ENCODE data around the gene CAMK2D.

The CAMK2D gene

DNA sequence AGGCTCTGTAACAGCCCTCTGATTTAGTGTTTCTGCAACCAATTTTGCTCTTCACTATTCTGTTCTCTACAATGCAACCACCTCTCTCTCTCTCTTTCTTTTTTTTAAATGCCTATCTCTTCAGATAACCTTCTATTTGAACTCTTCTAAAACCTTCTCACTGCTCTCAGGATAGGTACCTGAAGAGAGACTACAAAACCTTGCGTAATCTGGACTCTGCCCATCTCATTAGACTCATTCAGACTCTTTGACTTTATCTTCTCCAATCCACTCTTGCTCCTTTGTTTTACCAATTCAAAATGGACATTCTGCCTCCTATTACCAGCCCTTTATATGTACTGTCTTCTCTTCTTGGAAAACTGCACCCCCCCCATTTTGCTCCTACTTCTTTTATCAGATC lies 291.6 kb downstream of the CAMK2D start:
- Mint-ChIP-seq H3K9me3 (peaks cover 4% of the 10 kb centered on the region), H3K4me1 (ENCODE audit: low read depth) (peaks cover 46% of the 10 kb centered on the region), H3K27ac (peak overlapping the region; percentile 22), H3K36me3 (ENCODE audit: low read depth) (peaks cover 41% of the 10 kb centered on the region), H3K4me3 (no peak overlapping the region), H3K27me3 (no peaks in the 10 kb centered on the region)

DNA sequence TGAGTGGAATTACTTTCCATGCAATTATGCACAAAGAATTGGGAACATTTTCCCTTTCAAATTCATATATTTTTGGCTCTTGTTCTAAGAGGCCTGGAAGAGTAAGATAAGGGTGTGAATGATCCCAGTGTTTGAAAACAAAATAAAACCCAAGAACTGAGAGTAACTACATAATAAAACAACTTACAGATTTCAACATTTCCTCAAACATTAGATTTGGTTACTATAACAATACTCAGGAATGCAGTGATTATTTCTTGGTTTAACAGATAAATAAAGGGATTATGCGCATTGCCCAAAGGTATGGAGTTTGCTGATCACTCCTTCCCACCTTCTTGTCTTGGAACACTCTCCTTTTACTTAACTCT lies 292.5 kb downstream of the CAMK2D start:
- H3K4me3 Mint-ChIP-seq: no peak overlapping the region
- H3K27ac Mint-ChIP-seq: peak overlapping the region; percentile 2
- H3K4me1 Mint-ChIP-seq (ENCODE audit: low read depth): peaks cover 37% of the 10 kb centered on the region
- peaks cover 51% of the 10 kb centered on the region for H3K36me3 Mint-ChIP-seq (ENCODE audit: low read depth)
- peaks cover 4% of the 10 kb centered on the region for H3K9me3 Mint-ChIP-seq
- H3K27me3 Mint-ChIP-seq: no peaks in the 10 kb centered on the region

DNA sequence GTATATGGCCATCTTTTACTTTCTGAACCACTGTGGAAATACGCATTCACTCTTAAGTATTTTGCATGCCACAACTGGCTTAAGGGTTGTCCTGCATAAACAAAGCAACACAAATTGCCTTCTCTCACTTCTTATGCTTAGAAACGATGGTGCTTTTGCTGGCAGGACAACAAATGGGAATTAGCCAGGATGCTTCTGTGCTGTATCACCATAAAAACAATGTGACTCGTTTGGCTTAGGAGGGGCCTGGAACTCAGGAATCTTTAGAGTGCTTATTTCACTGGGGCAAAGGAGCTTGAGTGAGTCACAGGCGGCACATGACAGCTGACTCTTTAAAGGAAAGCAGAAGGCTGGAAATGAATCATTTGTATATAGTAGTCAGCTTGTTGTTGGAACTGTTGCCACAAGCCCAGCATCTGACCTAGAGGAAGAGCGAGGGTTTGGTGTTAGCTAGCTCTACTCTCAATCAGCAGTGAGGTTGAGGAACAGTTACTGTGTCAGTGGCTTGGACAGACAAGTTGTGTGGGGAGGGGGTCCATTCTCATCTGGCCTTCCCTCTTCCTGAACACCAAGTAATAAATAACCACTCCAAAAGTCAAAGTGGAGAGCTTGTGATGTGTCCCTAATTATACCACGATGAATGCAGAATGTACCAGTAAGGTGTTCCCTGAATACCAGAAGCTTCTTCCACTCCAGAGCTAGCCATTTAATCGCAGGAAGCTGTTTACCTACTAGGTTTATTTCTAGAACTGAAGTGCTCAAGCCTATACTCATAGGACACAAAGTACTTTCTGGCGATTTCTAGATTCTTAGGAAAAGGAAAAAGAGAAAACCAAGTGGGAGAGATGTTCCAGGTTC lies 293.1 kb downstream of the CAMK2D start:
- H3K27ac Mint-ChIP-seq: peak overlapping the region; percentile 53

DNA sequence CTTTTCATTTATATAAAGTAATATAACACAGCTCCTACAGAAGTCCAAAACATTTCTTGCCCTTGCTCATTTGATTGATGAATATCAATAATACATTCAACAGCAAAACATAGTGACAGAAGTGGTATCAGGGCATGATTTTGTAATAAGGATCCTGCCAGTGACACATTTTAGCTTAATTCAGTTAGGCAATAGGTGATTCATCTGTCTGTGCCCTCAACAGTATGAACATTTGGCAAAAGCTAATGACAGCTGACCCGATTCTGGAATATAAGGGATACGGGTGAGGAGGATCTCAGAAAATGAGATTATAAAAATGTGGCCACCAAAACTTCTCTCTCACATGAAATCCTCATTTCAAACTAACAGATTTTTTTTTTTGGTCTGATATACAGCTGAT lies 294.0 kb downstream of the CAMK2D start:
- H3K27ac Mint-ChIP-seq: no peak overlapping the region
- H3K36me3 Mint-ChIP-seq (ENCODE audit: low read depth): peaks cover 53% of the 10 kb centered on the region
- no peak overlapping the region for H3K4me3 Mint-ChIP-seq
- peaks cover 26% of the 10 kb centered on the region for H3K4me1 Mint-ChIP-seq (ENCODE audit: low read depth)
- H3K9me3 Mint-ChIP-seq: peaks cover 4% of the 10 kb centered on the region
- no peaks in the 10 kb centered on the region for H3K27me3 Mint-ChIP-seq

More for the DNA sequence above, 293.1 kb downstream of the CAMK2D start:
- Mint-ChIP-seq H3K27me3 (no peaks in the 10 kb centered on the region), H3K9me3 (peaks cover 4% of the 10 kb centered on the region), H3K4me3 (no peak overlapping the region), H3K36me3 (ENCODE audit: low read depth) (peaks cover 53% of the 10 kb centered on the region), H3K4me1 (ENCODE audit: low read depth) (peaks cover 33% of the 10 kb centered on the region)

DNA sequence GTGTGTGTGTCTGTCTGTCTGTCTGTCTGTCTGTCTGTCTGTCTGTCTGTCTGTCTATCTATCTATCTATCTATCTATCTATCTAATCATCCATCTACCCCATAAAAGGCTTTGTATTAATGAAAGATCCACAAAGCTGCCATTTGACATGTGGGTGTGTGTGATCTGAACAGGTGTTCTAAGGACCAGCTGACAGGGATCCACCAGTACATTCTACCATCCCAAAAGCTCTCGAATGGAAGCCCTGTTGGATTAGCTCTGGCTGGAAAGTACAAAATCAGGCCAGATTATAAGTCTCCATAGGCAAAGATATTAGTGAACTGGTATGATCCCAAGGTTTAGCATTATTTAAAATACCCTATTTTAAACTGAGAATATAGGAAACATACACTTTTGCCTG lies 299.3 kb downstream of the CAMK2D start:
- Mint-ChIP-seq H3K9me3 (no peaks in the 10 kb centered on the region), H3K27ac (no peak overlapping the region), H3K27me3 (no peaks in the 10 kb centered on the region)

DNA sequence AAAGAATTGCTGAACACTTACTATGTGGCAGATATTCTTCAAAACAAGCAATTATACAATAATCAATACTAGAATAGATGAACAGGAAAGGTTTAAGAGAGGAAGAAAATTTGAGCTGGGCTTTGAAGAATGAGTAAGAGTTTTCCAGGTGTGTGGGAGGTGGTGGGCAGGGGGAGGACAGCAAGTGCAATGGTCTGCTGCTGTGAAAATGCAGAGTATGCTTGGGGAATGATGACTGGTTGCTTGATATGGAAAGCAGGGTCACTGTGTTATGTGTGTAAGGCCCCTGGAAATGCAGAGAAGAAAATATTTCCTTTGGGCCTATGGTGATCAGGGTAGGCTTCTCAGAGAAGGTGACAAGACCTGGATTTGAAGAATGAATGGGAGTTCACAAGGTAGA lies 300.3 kb downstream of the CAMK2D start:
- H3K27ac Mint-ChIP-seq: peak overlapping the region; percentile 37
- no peaks in the 10 kb centered on the region for H3K27me3 Mint-ChIP-seq
- peaks cover 66% of the 10 kb centered on the region for H3K36me3 Mint-ChIP-seq (ENCODE audit: low read depth)
- no peak overlapping the region for H3K4me3 Mint-ChIP-seq
- no peaks in the 10 kb centered on the region for H3K9me3 Mint-ChIP-seq
- H3K4me1 Mint-ChIP-seq (ENCODE audit: low read depth): peaks cover 15% of the 10 kb centered on the region

More for the DNA sequence above, 299.3 kb downstream of the CAMK2D start:
- Mint-ChIP-seq H3K4me1 (ENCODE audit: low read depth) (peaks cover 15% of the 10 kb centered on the region), H3K4me3 (no peak overlapping the region), H3K36me3 (ENCODE audit: low read depth) (peaks cover 57% of the 10 kb centered on the region)

DNA sequence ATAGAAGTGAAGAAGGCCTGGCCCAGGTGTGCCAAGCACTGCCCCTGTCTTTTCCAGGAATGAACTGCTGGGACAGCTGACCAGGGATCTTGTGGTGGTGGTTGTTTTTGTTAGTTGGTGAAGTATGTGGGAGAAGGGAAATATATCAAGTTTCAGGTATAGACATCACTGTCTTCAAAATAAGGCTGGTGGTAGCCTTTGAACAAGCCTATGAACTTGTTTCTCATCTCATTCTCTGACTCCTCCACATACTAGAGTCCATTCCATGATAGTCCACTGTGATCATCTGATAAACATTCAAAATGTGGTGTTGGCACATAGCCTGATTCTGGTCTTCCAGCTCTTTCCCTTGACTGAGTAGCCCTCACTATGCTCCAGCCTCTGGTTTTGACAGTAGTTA lies 303.7 kb downstream of the CAMK2D start:
- Mint-ChIP-seq H3K9me3 (no peaks in the 10 kb centered on the region), H3K36me3 (ENCODE audit: low read depth) (peaks cover 76% of the 10 kb centered on the region), H3K27ac (no peak overlapping the region), H3K27me3 (no peaks in the 10 kb centered on the region), H3K4me3 (no peak overlapping the region), H3K4me1 (ENCODE audit: low read depth) (peaks cover 30% of the 10 kb centered on the region)

DNA sequence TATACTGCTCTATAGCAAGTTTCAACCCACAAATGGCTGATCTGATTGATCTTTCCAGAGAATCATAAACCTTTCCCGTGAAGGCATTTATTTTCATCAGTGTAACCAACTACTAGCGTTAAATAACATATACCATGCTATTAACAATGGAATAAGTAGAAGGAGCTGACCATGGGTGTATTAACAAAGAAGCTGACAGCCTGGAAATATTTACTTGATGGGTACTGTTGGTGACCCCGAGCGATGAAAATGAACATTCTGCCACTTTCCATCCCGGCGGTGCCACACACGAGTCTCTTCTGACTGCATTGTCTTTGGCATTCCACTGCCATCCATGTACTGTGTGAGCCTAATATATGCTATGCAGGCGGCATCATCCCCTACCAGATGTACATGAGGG lies 304.4 kb downstream of the CAMK2D start:
- H3K36me3 Mint-ChIP-seq (ENCODE audit: low read depth): peaks cover 77% of the 10 kb centered on the region
- H3K9me3 Mint-ChIP-seq: no peaks in the 10 kb centered on the region
- H3K27ac Mint-ChIP-seq: no peak overlapping the region
- H3K4me1 Mint-ChIP-seq (ENCODE audit: low read depth): peaks cover 29% of the 10 kb centered on the region
- H3K27me3 Mint-ChIP-seq: no peaks in the 10 kb centered on the region
- H3K4me3 Mint-ChIP-seq: no peak overlapping the region

DNA sequence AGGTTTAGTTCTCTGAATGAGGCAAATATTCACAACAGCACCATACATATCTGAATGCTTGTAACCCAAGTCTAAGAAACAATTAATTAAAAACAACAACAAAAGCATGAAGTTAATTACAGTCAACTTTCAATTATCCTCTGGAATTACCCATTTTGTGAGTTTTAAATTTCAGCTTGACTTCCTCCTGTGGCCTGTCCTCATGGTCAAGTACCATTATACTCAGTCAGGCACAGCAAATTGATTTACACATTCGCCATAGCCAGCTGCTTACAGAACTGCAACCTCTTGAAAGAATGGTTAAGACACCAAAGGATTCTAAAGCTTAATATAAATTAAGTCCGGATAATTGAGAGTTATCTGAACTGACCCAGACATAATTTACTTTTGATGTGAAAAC lies 306.5 kb downstream of the CAMK2D start:
- Mint-ChIP-seq H3K27me3 (no peaks in the 10 kb centered on the region), H3K4me3 (no peak overlapping the region), H3K27ac (no peak overlapping the region), H3K4me1 (ENCODE audit: low read depth) (peaks cover 18% of the 10 kb centered on the region), H3K9me3 (no peaks in the 10 kb centered on the region), H3K36me3 (ENCODE audit: low read depth) (peaks cover 72% of the 10 kb centered on the region)

DNA sequence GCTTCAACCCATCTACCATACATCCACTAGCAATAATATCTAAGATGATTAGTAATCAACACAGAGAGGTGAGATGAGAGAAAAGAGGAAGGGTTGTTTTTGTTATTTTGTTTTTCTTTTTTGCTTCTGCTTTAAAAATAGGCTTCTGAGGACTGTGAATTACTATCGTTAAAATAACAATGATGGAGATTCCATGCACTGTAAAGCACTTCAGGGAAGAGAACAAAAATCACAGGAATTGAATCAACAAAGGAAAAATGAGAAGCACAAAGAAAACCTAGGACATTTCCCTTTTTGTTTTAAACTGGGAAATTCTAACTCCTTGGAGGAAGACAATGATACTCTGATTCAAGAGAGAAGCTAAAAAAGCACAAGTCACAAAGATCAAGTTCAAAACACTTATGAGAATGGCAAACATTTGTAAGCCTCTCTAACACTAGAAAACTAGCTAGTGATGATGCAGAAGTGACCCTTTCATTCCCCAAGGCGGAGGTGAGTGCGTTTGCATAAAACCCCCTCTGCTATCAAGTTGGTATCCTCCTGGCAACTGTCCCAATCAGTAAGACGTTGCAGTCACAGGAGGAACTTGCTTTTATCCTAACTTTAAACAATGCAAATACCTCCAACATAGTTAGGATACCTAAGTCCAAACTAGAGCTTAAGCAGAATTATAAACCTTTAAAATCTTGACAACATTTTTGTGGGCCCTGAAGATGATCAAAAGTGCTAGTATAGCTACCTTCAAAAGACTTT lies 308.5 kb downstream of the CAMK2D start:
- peaks cover 56% of the 10 kb centered on the region for H3K36me3 Mint-ChIP-seq (ENCODE audit: low read depth)
- H3K27ac Mint-ChIP-seq: peak overlapping the region; percentile 81
- H3K4me3 Mint-ChIP-seq: no peak overlapping the region
- no peaks in the 10 kb centered on the region for H3K27me3 Mint-ChIP-seq
- peaks cover 18% of the 10 kb centered on the region for H3K4me1 Mint-ChIP-seq (ENCODE audit: low read depth)
- no peaks in the 10 kb centered on the region for H3K9me3 Mint-ChIP-seq

DNA sequence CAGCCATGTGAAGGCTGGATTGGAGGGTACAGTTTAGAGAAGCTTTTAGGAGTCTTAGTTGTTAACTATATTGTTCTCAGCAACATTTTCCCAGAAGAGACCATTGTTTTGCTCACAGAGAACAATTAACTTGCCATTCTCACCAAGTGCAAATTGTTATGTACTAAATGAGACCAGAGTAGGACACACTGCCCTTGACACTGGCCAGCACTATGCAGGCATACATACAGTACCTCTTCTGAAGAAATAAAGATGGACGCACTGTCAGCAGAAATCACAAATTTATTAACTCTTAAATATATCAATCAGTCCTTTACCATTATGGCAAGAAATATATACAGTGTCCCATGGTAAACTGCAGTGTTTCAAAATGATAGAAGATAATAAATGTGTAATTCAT lies 309.4 kb downstream of the CAMK2D start:
- no peak overlapping the region for H3K27ac Mint-ChIP-seq
- H3K9me3 Mint-ChIP-seq: no peaks in the 10 kb centered on the region
- no peaks in the 10 kb centered on the region for H3K27me3 Mint-ChIP-seq
- no peak overlapping the region for H3K4me3 Mint-ChIP-seq
- peaks cover 49% of the 10 kb centered on the region for H3K36me3 Mint-ChIP-seq (ENCODE audit: low read depth)
- H3K4me1 Mint-ChIP-seq (ENCODE audit: low read depth): peaks cover 18% of the 10 kb centered on the region

DNA sequence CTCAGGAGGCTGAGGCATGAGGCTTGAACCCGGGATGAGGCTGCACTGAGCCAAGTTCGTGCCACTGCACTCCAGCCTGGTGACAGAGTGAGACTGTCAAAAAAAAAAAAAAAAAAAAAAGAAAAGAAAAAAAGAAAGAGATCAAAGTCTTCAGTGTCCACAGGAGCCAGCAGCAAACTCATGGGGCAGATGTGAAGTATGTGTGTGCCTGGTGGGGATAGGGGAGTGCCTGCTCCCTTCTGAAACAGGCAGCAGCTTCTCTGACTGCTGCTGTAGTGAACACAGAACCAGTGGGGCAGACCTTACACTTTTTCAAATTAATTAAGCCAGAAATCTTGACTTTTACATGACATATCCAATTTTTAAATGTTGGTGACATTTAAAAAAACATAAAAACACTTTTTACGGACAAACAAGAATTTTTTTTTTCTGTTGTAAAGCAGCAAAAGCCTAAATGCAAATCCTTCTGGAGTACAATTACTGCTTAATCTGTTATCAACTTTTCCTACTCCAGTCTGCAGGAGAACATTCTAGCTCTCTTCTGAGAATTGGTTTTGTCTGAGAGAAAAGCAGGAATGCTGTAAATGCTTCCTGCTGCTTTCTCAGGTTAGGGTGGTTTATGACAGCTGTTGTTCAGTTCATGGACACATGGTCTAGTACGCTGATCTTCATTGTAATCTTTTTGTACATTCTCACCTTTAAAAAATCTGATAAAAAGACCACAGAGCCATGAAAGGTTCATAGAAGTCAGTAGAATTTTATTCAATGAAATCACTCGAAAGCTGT lies 311.1 kb downstream of the CAMK2D start:
- Mint-ChIP-seq H3K4me1 (ENCODE audit: low read depth) (peaks cover 18% of the 10 kb centered on the region), H3K27me3 (no peaks in the 10 kb centered on the region), H3K4me3 (no peak overlapping the region), H3K9me3 (peaks cover 4% of the 10 kb centered on the region), H3K27ac (no peak overlapping the region), H3K36me3 (ENCODE audit: low read depth) (peaks cover 42% of the 10 kb centered on the region)

DNA sequence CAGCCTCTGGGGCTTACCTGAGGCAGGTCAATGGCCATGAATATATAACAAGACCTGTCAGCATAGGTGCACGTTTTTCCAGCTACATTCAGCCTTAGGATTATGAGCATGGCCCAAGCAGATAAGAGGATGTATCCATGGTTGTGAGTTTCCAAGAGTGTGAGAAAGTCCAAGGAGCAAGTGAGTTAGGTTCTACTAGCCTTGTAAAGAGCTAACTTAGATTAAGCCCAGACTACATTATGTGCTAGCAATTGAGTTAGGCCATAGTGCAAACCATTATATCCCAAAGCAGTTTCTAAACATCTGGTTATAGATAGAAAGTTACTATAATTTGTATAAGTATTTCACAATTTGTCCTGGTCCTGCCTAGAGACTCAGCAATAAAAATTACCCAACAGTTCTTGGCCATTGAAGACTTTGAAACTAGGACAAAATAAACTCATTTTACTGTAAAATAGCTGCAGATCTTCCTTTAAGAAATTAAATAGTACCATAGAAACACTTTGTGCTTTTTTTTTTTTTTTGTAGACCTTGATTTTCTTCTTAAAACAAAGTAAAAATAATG lies 312.0 kb downstream of the CAMK2D start:
- H3K4me1 Mint-ChIP-seq (ENCODE audit: low read depth): peaks cover 18% of the 10 kb centered on the region
- H3K27me3 Mint-ChIP-seq: no peaks in the 10 kb centered on the region
- no peak overlapping the region for H3K27ac Mint-ChIP-seq
- H3K36me3 Mint-ChIP-seq (ENCODE audit: low read depth): peaks cover 39% of the 10 kb centered on the region
- no peak overlapping the region for H3K4me3 Mint-ChIP-seq
- H3K9me3 Mint-ChIP-seq: peaks cover 9% of the 10 kb centered on the region

DNA sequence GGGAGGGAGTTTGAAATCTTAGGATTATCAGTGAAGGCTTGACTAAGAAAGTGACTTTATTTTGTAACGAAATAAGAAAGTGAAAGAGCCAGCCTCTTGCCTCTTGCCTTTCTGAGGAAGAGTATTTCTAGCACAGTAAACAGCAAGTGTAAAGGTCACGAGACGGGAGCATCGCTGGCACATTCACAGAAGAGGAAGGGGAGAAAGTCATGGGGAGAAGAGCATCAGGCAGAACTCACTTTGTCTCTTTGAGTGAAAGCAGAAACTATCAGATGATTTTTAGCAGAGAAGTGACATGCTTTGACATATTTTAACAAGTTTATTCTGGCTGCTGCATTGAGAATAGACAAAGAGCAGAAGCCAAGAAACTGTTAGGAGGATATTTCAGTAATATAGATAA lies 313.8 kb downstream of the CAMK2D start:
- no peaks in the 10 kb centered on the region for H3K27me3 Mint-ChIP-seq
- H3K27ac Mint-ChIP-seq: no peak overlapping the region
- peaks cover 22% of the 10 kb centered on the region for H3K36me3 Mint-ChIP-seq (ENCODE audit: low read depth)
- no peak overlapping the region for H3K4me3 Mint-ChIP-seq
- peaks cover 11% of the 10 kb centered on the region for H3K4me1 Mint-ChIP-seq (ENCODE audit: low read depth)
- peaks cover 14% of the 10 kb centered on the region for H3K9me3 Mint-ChIP-seq

All from stimulated activated naive CD8-positive, alpha-beta T cell treated with anti-CD3 and anti-CD28 coated beads, Interleukin-15, Interleukin-2, amounts not matched to agents 100 ng/mL and 50 ng/mL, for 24 hours (primary cell).